ENCODE data around the gene PCSK2.

GRCh38 chr20:17530153-17530552, 303.3 kb downstream of the PCSK2 start:
- TF ChIP-seq POLR2A (IDR thresholded peaks at IDR 0.05) (no peak), CTCF (IDR thresholded peaks at IDR 0.05 in 4 of 5, conservative IDR thresholded peaks at IDR 0.05 in 1 of 5) (no peak)
